Fibroblast of skin of back (primary cell): ENCODE data around the gene MPND.
"Not testable (repeated sequence)": the region's sequence is repeated elsewhere in the genome, so short reads cannot be mapped to it uniquely, and the experiment has no call there.

Source experiments
- DNase-seq: peaks from one replicate; pipeline ENCODE4 v3.0.0-alpha.2; 2013

MPND gene

DNA sequence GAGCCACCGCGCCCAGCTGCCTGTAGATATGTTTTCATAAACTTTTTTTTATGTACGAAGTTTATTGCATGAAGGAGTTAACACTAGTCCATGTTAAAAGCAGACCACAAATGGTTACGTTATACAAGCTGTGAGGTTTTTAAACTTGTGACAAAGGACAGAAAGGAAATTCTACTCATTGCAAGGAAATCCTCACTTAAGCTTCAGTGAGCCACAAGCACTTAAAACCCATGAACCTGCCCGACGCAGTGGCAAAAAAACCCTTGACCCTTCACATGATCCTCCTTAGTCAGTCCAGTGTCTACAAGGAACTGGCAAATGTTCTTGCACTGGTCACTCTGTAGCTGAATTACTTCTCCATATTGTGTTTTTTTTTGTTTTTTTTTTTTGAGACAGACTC lies 4.2 kb downstream of the MPND start:
- no peak for DNase-seq

DNA sequence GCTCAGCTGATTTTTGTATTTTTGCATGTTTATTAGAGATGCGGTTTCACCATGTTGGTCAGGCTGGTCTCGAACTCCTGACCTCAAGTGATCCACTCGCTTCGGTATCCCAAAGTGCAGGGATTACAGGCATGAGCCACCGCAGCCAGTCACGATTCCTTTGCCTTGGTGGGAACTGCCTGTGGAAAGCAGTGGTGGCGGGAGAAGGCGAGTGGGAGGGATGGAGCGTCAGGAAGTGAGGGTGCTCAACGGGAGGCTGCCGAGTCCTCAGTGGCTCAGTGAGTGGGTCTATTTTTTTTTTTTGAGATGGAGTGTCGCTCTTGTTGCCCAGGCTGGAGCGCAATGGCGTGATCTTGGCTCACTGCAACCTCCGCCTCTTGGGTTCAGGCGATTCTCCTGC lies 5.9 kb downstream of the MPND start:
- DNase-seq, result not testable (repeated sequence)

DNA sequence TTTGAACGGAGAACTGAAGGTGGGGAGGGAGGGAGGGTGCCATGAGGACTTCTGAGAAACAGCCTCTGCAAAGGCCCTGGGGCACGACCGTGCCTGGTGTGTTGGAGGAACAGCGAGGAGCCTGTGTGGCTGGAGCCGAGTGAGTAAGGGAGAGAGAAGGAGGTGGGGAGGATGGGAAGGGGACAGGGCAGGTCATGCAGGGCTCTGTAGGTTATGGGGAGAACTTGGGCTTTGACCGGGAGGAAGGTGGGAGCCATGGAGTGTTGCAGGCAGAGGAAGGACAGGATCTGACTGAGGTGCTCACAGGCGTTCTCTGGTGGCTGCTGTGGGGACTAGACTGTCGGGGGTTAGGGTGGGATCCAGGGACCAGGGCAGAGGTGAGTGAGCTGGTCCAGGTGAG lies 6.7 kb downstream of the MPND start:
- no peak for DNase-seq

- no peak for DNase-seq
Observed at GRCh38 chr19:4350726-4351125, 7.4 kb downstream of the MPND start.

GRCh38 chr19:4352701-4353121 lies 9.3 kb downstream of the MPND start:
- DNase-seq, result peak; percentile 61

- no peak for DNase-seq
Observed at GRCh38 chr19:4354282-4354681, 10.9 kb downstream of the MPND start.

DNA sequence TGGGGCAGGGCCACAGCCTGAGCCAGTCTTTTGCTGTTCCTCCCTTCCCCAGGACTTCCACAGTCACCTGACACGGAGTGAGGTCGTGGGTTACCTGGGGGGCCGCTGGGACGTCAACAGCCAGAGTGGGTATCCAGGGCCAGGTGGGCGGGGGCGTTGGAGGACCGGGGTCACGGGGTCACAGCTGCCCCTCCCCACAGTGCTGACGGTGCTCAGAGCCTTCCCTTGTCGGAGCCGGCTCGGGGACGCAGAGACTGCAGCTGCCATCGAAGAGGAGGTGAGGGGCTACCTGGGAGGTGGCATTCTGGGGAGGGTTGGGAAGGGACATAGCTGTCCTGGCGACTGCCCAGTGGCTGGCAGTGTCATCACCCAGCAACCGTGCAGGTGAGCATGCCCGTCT lies 11.5 kb downstream of the MPND start:
- DNase-seq, result no peak

- no peak for DNase-seq
Observed at GRCh38 chr19:4357095-4357797, 13.9 kb downstream of the MPND start.

GRCh38 chr19:4357921-4358326 lies 14.6 kb downstream of the MPND start:
- no peak for DNase-seq

- DNase-seq, result no peak
Observed at GRCh38 chr19:4358709-4359626, 15.6 kb downstream of the MPND start.

DNA sequence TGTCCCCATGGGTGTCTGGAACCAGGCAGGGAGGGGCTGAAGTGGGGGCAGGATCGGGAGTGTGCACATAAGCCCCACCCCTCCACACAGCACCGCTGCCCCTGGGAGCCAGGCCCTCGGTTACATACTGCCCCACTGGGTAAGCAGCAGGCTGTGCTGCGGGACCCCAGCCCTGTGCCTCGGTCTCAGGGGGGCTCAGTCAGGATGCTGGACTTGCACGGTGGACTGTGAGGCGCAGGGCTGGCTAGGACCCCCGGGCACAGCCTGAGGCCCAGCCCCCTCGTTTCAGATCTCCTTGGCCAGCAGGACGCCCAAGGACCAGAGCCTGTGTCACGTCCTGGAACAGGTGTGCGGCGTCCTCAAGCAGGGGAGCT lies 16.3 kb downstream of the MPND start:
- DNase-seq, result no peak

GRCh38 chr19:4360081-4360569 lies 16.8 kb downstream of the MPND start:
- no peak for DNase-seq

- no peak for DNase-seq
Observed at GRCh38 chr19:4360641-4361151, 17.3 kb downstream of the MPND start.

DNA sequence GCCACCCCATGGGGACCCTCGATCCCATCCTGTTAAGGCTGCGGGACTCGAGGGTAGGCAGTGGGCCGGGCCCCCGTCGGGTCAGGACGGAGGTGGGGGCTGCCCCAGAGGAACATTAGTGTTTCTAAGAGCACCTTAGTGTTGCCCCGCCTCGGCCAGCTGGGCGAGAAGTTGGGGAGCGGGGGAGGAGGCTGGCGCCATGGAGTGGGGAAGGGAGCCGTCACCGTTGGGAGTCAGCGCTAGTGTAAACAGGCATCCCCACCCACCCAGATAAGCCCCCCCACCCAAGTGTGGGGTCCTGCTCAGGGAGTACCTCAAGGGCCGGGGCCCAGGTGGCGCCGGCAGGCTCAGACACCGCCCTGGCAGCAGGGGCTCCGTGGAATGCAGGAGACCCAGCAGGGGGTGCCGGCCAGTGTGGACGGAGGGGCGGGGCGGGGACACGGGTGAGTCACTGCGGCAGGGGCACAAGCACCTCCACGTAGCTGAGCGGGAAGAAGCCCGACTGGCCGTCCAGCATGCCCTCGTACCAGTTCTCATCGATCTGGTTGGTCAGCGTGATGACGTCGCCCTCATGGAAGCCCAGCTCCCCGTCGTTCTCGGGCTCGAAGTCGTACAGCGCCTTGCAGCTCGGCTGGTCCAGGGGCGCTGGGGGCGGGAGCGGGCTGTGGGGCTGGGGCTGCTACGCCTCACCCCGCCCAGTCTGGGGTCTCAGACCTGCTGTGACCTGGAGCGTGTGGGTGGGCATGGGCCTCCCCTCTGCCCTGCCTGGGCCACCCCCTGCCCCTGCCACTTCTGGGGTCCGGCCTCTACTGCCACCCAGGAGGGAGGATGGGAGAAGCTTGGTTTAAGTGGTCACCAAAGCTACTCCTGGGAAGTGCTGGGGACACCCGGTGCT lies 18.0 kb downstream of the MPND start:
- no peak for DNase-seq

GRCh38 chr19:4362101-4362828 lies 18.9 kb downstream of the MPND start:
- no peak for DNase-seq

- DNase-seq, result no peak
Observed at GRCh38 chr19:4362831-4363545, 19.6 kb downstream of the MPND start.

DNA sequence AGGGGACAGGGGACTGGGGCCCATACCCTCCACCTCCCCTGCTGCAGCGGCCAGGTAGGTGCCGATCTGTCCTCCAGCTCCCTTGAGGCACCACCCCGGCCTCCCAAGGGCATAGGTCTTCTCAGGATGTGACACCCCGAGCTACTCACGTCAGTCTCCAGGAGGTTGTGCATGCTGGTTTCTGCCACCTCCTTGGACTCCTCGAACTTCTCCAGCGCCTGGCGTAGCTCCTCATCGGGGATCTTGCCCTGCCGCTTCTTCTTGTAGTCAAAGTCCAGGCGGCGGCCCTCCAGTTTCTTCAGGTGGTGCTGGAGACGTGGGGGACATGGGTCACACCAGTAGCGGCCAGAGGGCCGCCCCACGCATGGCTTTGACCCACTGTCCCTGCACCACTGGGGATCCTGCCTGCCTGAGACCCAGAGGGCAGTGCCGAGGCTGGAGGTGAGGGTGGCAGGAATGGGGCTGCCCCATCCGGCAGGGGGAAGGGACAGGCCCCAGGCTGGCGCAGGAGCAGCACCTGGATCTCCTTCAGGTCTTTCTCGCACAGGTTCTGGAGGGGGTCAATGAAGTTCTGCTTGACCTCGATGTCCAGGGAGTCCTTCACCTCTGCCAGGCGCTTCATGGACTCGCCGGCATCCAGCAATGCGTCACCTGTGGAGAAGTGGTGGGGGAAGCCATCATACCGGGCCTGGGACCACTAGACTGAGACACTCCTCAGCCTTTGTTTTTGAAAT lies 20.4 kb downstream of the MPND start:
- DNase-seq, result no peak

- DNase-seq, result no peak
Observed at GRCh38 chr19:4365341-4365740, 22.0 kb downstream of the MPND start.

DNA sequence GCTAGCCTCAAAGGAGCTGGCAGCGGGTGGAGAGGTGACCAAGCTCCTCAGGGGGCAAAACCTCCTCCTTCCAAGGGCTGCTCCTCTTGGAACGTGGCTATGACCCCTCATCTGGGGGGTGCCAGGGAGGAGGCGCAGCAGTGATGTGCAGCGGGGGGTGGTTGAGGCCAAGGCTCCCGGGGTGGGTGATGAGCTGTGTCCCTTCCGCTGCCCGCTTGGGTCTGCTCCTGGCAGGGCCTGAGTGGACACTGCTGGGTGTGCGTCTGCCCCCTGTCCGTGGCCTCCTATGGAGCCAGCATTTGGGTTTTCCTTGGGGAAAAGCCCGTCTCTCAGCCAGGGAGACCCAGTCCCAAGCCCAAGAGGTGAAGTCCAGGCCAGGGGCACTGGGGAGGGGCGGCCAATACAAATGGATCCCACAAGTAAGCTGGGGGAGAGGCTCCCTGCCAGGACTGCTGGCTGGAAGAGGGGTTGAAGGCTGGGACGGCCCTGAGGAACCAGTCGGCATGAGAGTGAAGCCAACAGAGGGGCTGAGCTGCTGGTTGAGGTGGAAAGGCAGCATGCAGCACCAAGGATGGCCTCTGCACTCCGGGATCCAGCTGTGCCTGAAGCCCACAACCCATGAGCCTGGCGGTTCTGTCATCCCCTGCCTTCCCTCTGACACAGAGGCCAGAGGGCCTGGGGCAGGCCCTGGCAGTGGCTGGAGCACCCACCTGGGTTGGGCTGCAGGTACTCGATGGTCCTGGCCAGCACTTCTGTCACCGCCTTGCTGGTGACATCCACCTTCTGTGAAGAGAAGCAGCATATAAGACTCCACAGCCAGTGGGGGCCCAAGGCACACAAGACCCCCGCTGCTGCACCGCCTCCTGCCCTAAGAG lies 22.7 kb downstream of the MPND start:
- DNase-seq, result no peak
